ENCODE results near the gene SLC7A8. TPM values are rescaled to one million over a fixed set of nuclear protein-coding genes. Genes with fewer than 3 reads are reported as not detected.
"Not testable (repeated sequence)": the region's sequence is repeated elsewhere in the genome, so short reads cannot be mapped to it uniquely, and the experiment has no call there.

The SLC7A8 gene
- polyA plus RNA-seq, 1 donor = 5.6 TPM

- peak; percentile 34 for DNase-seq
Observed at GRCh38 chr14:23113431-23114119, 69.9 kb downstream of the SLC7A8 start.

DNA sequence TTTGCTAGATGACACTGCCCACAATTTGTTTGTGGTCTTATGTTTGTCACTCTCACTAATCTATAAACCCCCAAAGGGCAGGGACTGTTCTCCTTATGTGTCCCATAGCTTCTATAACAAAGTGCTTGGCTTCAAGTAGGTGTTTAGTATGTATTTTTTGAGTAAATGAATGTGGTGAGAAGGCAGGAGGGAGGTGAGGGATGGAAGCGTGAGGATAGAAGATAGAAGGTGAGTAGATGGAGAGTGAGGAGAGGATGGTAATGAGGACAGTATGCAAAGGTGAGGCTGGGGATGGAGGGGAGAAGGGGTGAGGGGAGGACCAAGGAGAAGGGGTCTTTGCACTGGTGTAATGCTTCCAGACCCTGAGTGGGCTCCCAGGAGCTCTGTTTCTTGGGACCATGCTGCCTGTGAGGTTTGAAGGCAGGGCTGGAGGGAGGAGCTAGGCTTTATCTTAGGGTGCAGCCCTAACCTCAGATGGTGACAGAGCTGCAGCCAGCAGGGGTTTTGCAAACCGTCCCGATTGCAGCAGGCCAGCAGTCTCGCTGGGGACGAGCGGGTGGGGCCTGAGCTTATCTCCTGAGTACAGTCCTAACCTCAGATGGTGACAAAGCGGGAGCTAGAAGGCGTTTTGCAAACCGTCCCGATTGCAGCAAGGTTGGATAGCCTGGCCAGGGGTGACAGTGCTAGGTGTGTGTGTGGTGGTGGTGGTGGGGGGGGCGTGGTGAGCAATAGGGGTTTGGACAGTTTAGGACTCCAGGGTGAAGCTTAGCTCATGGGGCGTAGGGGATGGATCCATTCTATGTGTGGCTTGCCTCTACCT lies 70.9 kb downstream of the SLC7A8 start:
- no peak for DNase-seq

- DNase-seq = no peak
Observed at GRCh38 chr14:23110579-23111365, 72.7 kb downstream of the SLC7A8 start.

GRCh38 chr14:23109769-23110168 lies 73.7 kb downstream of the SLC7A8 start:
- no peak for DNase-seq

DNA sequence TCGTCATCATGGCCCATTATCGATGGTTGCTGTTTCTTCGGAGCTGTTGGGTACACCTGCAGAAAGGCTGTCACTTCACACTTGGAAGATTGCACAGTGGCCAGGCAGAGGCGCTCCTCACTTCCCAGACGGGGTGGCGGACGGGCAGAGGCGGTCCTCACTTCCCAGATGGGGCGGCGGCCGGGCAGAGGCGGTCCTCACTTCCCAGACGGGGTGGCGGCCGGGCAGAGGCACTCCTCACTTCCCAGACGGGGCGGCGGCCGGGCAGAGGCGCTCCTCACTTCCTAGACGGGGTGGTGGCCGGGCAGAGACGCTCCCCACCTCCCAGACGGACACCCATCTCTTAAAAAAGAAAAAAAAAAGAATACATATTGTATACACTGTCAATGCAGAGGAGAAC lies 75.3 kb downstream of the SLC7A8 start:
- not testable (repeated sequence) for DNase-seq

- DNase-seq = not testable (repeated sequence)
Observed at GRCh38 chr14:23107620-23108019, 75.8 kb downstream of the SLC7A8 start.

DNA sequence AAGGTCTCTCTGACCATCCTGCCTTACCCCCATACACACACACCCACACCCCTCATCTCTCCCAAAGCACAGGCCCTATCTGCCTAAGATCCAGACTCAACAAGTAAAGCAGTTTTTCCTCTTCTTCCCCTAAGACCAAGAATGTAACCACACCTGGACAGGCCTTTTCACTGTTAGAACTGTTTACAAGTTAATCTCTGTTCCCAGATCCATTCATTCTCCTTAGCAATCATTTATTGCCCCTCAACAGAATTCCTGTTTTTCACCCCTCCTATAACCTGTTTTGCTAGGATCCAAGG lies 76.8 kb downstream of the SLC7A8 start:
- no peak for DNase-seq

GRCh38 chr14:23105348-23105824 lies 78.1 kb downstream of the SLC7A8 start:
- no peak for DNase-seq

DNA sequence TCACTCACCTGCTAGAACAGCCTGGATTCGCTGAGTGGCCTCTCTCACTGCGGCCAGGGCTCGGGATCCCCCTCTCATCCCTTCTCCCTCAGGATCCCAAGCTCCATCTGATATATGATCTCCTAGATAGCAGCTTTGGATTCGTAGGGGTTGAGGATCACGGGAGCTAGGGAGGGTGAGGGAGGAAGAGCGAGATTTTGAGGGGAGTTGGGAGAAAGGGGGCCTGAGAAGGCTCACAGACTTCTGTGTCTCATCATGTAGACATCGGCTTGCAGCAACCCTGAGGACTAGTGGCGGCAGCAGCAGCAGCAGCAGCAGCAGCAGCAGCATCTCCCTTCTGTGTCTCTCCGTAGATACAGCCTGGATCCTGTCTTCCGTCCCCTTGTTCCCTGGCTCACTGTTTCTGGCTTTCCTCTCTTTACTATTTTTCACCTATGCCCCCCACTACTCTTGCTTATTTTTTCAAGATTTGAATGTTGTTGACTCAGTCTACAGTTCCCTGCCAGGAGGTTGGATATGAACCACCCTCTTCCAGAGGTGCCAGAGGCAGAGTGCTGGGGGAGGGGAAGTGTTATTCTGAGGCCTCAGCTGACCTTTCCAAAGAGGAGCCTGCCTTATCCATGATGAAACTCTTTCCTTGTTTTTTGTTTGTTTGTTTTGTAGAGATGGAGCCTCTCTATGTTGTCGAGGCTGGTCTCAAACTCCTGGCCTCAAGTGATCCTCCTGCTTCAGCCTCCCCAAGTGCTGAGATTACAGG lies 78.7 kb downstream of the SLC7A8 start, which contains the start of gene CIROP:
Gene CIROP, minus strand, starts transcription at position 399 of the 757 bp plus-strand sequence. Its CDS starts 69 bp downstream, at position 330.
- no peak for DNase-seq

- DNase-seq = no peak
Observed at GRCh38 chr14:23104070-23104590, 79.3 kb downstream of the SLC7A8 start.

DNA sequence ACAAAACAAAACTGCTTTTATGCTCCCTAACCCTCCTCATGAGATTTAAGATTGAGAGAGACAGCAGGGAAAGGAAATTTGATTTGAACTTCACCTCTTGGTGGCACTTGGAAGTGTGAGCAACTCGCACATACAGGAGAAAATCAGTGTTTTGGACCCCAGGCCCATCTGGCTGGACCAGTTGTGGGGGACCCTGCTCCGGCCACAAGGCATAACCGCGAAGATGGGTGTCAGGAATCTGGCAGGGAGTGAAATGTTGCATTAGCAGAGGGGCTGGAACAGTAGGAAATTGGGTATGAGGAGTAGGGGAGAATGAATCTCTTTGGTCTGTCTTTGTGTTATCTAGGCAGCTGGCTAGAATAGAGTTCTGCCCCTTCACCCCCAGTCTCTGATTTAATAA lies 79.9 kb downstream of the SLC7A8 start:
- DNase-seq = no peak

- DNase-seq = no peak
Observed at GRCh38 chr14:23102801-23103200, 80.7 kb downstream of the SLC7A8 start.

GRCh38 chr14:23101986-23102625 lies 81.4 kb downstream of the SLC7A8 start:
- DNase-seq = no peak

DNA sequence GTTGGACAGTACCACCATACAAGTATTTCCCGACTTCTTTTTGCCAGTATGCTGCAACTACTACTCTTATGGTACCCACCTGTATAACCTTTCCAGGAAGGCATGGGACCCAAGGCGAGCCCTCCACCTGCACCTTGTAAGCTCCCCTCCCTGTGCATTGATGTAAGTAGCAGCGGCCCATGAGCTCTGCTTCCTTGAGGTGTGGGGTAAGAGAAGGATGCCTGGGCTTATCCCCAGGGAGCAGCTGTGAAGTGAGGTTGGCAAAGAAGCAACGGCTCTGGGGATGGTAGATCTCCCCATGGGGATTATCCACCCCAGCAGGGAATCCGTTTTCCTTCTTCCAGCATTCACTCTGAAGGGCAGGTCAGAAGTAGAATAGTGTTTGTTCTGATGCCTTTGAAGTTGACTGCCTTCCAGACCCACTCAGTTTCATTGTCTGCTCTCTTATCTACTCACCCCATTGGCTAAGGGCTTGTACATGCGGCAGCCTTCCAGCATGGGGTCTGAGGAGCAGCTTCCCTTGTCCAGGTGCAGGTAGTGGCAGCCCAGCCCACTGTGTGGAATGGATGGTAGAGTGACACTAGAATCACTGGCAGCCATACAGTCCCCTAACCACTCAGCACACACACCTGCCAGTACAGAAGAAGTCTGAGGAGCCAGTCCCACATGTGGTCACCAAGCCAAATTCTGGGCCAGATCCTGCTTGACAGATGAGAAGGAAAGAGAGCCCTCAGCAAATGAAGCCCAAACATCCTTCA lies 82.1 kb downstream of the SLC7A8 start:
- no peak for DNase-seq

DNA sequence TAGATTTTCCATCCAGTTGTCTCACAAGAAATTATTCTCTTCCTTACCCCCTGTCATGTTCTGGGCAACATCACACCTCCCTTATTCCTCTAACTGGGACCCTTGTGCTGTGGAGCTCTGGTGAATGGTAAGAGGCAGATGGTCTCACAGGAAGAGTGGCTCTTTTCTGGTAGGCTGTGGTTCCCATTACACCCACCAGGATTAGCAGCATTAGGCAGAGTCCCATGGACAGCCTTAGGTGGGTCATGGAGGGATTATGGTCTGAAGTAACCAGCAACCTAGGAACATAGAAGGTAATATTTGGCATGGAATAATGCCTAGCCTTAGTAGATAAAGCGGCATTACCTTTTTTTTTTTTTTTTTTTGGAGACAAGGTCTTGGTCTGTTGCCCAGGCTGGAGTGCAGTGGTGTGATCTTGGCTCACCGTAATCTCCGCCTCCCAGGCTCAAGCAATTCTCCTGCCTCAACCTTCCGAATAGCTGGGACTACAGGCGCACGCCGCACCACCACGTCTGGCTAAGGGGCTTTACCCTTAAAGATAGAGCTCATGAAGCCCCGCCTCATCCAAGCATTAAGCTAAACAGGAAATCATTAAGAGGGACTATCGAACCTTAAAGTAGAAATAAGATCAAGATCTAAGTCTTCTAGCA lies 84.1 kb downstream of the SLC7A8 start:
- no peak for DNase-seq

- DNase-seq = no peak
Observed at GRCh38 chr14:23097786-23098185, 85.7 kb downstream of the SLC7A8 start.

GRCh38 chr14:23095196-23096108 lies 88.0 kb downstream of the SLC7A8 start, which contains the start of gene C14orf119:
Gene C14orf119 (plus strand): TSS chr14:23095505. CDS start chr14:23097659, 2,154 bp downstream.
- DNase-seq = peak; percentile 100

GRCh38 chr14:23094666-23095195 lies 88.7 kb downstream of the SLC7A8 start, which contains the start of gene ACIN1:
Gene ACIN1 (minus strand): TSS chr14:23095136. CDS start chr14:23095112, 24 bp downstream.
- DNase-seq = peak; percentile 84

Measured in hindlimb muscle (tissue), 1 donor.